HG02759 (cell line): Measurements from ENCODE around the gene GAPDHS.

Source experiments
- ATAC-seq: cut with Tn5 transposase; IDR thresholded peaks from one replicate; pipeline ENCODE4 v1.9.1; 2021; ENCODE audit warnings: mild to moderate bottlenecking, moderate library complexity; ENCODE audit not compliant: unreplicated experiment

Gene GAPDHS

DNA sequence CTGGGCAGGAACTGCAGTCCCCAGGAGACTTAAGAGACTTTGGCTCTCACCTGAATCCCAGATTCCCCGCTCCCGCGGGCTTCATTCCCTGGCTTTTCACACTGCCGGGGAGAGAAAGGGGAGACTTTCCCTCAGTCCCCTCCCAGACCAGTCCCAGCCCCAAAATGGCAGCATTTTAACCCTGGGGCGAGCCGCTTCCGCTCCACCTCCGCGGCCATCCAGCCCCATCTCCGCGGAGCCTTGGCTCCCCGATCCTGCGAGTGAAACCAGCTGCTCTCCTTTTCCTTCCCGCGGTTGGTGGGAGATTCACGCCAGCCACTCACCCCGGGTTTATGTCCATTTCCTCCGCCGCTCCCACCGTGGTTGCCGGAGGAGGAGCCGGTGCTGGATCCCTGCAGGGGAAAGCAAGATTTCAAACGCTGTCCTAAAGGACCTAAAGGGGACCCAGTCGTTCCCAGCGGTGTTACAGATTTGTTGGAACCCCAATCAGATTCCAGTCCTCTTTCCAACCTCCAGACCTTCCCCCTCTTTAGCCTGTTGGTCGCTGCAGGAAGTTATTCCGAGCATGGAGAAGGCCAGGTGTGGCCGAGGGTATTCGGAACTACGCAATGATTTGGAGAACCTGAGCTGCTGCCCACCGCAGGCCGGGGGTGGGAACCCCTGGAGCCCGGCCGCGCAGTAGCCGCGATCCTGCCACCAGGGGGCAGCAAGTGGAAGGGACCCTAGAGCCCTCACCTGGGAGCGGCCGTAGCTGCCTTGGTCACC is 23.2 kb upstream of the GAPDHS start:
- peak; percentile 61 for ATAC-seq

DNA sequence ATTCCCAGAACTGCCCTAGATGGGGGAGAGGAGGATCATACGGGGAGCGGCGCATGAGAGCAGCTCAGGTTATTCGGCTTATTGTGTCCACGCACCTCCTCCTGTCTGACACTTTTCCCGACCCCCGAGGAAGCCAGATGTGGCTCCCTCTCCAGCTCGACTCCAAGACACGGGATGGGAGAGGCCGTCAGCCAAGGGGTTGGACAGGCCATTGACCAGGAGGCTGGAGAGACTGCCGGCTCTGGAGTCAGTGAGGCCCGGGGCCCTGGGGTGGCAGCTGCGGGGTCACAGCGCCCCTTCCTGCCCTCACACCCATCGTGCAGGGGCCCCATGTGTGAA is 22.7 kb upstream of the GAPDHS start:
- no peak for ATAC-seq

DNA sequence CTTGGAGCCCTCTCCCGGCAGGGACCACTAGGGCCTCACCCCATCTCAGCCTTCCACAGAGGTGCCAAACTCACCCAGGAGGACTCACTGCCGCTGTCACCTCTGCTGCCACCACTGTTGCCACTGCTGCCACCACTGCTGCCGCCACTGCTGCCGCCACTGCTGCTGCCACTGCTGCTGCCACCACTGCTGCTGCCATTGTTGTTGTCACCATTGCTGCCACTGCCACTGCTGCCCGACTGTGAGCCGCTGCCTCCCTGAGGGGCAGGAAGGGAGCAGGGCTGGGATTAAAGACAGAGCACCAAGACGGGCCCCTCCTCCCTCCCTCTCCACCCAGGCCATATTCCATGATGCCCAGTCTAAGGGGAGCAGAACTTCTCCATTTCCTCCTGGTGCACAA is 21.9 kb upstream of the GAPDHS start:
- ATAC-seq: no peak

DNA sequence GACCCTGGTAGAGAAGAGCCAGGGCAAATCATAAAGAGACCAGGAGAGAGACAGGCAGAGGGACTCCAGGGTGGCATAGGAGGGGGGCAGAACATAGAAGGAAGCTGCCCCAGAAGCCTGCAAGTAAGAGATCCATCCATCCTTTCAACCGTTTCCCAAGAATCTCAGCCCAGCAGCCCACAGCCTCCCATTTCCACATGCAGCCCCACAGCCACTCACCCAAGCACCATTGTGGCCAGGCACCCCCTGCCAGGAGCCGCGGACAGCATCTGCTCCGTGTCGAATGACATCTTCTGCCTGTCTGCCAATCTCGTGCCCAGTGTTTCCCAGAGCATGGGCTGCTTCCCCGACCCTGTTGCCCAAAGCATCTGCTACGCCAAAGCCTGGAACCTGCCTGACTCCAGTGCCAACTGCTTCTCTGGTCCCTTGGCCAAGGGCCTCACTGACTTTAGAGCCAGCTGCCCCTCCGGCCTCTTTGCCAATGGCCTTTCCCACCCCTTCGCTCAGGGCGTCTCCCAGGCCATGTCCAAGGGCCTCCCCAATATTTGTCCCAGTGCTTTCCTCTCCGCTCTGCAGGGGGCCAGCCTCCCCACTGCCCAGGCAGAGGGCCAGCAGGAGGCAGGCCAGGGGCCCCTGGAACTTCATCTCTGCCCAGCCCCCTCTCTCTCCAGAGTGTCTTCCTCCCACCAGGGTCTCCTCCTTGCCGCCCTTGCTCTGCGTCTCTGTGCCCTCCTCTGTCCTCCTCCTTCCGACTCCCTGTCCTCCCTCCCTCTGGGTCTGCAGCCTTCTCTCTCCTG is 20.2 kb upstream of the GAPDHS start:
- ATAC-seq: no peak

DNA sequence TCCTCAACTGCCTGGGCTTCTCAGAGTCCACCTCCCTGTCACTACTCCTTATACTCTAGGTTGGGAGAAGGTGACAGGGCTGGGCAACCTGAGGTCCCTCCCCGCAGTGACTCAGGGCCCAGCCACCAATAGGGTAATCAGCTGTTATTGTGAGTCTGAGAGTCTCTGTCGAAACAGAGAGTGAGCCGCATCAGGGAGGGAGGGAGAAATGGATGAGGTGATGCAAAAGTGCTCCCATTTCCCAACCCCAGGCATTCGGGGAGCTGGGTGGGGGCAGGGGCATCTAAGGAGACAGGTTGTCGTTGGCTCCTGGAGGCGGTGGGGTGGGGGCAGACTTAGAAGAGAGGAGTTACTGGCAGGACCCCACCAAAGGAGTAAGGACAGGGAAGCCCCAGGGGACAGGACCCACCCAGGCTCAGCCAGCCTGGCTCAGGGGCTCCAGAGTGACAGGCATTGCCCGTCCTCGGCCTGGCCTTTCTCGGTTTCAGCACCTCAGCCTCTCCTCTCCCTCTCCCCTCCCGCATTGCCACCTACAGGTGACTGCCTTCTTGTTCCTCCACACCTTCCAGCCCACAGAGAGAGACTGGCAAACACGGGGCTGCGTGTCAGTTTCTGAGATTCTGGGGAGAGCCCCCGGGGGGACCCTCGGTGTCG is 19.5 kb upstream of the GAPDHS start, which contains the start of gene DMKN:
DMKN (minus strand) TSS at position 22 of the 654 bp plus-strand sequence. CDS start 174 bp downstream, outside the sequence.
- ATAC-seq: no peak

DNA sequence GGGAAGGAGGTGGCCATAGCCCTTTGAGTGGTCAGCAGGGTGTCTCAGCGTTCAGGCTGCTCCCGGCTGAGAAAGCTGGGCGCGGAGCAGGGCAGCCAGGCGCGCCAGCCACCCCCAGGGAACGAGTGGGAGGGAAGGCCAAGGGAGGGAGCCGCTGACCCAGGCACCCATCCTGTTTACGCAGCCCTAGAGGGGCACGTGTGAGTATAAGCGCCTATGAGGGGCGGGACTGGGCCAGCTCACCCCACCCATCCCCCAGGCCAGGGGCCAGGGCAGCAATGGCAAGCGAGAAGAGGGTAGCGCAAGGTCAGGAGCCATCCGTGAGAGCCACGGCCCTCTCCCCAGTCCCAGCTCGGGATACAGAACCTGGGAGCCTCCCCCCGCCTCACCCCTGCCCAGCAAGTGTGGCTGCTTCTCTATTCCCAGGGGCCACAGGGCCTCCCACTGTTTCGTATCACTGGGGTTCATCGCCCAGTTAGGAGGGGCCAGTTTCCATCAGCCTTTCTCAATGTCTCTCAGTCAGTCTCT is 18.9 kb upstream of the GAPDHS start:
- ATAC-seq: no peak

DNA sequence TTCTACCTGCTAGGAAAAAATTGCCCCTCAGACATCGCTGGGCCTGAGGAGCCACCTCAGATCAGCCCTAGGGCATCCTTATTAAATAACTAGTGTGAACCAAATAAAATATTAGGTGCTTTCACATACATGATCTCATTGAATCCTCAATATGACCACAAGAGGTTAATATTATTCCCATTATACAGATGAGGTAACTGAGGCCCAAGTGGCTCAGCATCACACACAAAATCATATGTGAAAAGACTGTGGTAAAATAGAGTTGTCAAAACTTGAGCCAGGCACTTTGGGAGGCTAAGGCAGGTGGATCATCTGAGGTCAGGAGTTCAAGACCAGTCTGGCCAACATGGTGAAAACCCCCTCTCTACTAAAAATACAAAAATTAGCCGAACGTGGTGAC is 16.9 kb upstream of the GAPDHS start:
- no peak for ATAC-seq

DNA sequence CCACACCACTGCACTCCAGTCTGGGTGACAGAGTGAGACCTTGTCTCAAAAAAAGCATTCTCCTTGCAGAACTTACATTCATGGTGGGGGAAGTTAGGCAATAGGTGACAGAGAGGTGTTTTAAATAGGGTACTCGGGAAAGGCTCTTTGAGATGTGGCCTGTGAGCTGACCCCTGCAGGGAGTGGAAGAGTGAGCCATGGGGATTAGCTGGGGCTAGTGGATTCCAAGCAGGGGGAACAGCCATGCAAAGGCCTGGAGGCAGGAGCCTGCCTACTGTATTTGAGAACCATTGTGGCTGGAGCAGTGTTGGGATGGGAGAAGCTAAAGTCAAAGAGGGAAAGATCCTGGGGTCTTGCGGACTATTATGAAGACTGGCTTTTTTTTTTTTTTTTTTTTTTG is 15.9 kb upstream of the GAPDHS start:
- ATAC-seq: no peak

DNA sequence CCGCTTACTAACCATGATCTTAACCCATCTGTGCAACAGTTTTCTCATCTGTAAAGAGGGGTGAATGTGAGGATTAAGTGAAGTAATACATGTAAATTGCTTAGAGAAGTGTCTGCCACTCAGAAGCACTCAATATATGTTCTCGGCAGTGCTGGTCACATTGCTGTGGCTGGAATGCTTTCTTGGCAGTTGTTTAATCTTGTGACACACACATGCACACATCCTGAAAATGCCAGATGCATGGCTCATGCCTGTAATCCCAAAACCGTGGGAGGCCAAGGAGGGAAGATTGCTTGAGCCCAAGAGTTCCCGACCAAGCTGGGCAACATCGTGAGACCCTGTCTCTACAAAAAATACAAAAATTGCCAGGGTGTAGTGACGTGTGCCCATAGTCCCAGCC is 14.9 kb upstream of the GAPDHS start:
- no peak for ATAC-seq

DNA sequence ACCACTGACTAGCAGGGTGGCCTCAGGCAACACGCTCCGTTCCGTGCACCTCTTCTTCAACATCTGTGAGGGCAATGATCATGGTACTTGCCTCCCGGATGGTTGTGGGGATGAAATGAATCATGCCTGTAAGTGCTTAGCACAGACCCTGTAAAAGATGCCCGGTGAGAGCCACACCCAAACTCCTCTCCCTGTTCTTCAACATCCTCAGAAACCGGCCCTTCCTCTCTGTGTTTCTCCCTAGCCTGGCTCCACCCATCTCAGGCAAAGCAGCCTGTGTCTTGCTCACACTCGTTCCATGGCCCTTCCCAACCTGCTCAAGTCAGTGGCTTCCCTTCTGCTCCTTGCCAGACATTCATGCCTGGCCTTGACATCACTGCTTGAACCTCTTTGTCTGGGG is 14.0 kb upstream of the GAPDHS start:
- ATAC-seq: no peak

DNA sequence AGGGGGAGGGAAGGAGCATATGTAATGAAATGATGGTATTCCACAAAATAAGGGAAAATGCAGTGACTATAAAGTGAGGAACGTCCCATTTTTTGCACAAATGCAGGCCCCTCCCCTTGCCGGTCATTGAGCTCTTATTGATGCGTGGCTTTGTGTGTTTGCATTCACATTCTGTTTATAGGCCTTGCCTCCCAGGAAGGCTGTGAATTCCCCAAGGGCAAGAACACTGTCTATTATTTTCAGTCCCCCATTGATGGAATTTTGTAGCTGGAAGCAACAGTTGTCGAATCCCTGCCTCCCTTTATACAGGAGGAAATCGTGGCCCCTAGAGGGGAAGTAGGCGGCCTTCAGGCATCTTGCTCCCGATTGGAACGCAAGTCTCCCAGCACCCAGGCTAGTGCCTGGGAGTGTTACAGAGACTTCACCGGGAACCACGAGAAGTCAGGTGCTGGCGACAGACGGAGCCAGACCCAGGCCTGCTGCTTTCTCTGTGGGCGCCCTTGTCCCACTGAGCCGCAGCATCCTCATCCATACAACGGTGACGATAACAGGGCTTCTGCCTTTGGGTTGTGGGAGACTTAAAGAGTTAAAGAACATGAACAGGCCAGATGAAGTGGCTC is 12.0 kb upstream of the GAPDHS start:
- ATAC-seq: no peak

DNA sequence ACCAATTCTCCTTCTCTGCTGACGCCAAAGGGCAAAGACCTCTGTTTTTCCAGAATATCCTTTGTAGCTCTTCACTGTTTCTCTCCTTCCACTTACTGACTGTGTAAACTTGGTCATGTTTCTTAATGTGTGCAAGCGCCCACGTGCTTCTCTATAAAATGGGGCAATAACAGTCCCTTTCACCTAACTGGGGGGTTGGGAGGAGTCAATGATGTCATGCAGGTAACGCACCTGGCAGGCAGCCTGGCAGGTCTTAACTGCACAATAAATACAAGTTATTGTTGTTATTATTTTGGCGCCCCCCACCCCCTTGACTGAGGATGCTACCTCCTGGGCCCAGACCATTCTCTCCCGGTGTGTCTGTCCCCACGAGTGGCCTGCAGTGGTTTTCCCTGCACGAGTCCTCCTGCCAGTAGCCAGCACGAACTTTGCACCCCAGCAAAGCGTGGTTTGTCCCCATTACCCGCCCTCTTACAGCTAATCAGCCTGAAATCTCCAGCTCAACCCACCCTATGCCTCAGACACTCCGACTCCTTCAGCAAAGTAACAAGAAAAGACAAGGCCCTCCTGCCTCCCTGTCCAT is 10.4 kb upstream of the GAPDHS start:
- ATAC-seq: no peak

DNA sequence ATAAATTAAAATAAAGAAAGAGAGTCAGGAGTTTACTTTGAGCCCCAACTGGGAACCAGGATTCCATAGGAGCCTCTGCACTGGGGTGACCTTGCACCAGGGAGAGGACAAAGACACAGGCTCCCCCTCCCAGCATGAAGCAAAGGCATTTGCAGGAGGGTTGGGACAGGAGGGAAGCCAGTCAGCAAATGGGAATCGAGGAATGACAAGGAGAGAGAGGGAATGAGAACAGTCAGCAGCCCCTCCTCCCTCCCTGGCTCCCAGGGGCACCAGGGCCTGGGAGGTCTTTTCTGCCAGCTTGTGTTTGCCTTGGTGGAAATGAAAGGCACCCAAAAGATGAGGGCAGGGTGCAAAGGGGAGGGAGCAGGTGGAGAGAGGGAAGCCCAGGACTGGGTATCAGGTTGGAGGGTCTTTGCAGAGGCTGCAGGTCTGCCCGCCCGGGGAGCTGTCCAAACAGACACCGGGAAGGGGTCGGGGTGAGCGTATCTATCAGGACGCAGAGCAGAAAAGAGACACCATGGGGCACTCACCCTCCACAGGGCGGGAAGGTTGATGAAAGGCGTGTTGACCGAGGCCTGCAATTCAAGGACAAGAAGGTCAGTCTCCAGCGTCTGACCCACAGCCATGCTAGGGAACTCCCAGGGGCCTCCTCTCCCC is 8.9 kb upstream of the GAPDHS start:
- ATAC-seq: no peak

DNA sequence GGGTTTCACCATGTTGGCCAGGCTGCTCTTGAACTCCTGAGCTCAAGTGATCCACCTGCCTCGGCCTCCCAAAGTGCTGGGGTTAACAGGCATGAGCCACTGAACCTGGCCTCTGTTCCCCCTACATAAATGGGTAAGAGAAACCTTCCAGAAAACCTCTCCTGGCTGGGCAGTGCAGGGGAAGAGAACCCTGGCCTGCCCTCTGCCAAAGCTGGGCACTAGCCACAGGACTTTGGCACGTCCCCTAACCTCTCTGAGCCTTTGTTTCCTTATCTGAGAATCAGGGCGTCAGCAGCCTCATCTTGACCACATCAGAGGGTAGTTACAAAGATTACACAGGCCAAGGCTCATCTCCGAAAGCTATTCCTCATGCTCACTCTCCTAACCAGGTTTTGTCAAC is 7.4 kb upstream of the GAPDHS start:
- no peak for ATAC-seq

DNA sequence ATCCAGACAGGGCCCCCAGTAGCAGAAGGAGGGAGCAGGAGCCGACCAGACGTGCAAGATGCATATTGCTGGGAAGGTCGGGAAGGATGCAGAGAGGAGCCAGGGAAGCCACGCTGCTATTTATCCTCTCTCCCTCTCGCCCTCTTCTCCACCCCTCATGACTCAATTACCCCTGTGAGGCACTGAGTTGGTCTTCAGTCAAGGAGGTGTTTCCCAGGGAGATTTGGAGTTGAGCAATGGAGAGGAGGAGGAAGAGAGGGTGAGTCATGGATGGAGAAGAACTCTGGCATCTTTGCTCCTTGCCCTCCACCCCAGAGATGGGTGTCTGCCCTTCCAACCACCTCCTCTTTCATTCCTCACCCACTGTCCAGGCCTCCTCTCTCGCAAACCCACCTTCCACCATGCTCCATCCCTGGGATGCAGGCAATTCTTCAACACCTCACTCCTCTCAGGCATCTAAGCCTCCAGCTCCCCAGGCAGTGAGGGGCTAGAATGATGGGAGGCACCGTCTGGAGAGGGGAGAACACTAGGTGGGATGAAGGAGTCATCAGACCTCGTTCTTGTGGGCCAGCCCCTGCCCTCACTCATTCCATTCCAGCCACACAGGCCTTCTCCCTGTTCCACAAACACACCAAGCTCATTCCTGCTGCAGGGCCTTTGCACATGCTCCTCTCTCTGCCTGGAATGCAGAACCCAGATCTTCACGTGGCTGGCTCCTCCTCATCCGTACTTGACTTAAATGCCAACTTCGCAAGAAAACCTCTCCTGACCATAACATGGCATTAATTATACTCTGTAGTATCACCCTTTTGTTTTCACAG is 4.8 kb upstream of the GAPDHS start, which contains the start of gene SBSN:
SBSN (minus strand) TSS at position 94 of the 821 bp plus-strand sequence; CDS start at position 64, 30 bp downstream.
- no peak for ATAC-seq

DNA sequence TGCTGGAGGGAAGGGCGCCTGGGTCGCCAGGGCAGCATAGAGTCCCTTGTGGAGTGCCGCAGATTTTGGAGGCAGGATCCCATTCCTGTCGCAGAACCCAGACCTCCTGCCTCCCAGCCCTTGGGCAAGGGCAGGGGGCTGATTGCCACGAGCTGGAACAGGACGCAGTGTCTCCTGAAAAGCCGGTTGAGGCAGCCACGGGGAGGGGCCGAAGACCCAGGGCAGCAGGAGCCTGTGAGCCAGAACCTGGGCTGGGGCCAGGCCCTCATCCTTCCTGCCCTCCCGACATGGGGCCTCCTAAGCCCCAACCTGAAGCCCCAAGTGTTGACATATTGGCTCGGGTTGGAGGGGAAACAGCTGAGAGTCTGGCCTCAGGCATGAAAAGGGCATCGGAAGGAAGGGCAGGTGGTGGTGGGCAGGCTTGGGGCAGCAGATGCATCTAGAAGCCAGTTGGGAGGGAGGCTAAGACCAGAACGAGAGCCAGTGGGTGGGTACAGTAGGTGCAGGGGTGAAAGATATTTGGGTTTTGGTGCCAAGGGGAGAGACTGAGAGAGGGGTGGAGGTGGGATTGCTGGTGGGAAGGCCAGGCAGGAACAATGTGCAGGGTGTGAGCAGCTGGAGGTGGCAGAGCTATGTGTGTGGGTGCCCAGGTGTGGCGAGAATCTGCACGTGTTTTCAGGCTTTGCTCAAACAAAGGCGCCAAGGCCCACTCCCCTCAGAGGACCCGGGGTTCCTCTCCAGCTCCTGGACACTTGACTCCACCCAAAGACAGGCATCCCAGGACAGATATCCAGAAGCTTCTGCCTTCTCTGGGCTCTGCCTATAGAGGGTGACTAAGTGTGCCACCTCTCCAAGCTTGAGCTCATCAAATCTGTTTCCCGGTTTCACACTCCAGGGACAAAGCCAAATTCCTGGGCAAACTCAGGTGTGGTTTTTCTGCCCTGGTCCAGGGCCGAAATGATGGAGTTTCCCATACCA is 3.7 kb upstream of the GAPDHS start:
- ATAC-seq: no peak

DNA sequence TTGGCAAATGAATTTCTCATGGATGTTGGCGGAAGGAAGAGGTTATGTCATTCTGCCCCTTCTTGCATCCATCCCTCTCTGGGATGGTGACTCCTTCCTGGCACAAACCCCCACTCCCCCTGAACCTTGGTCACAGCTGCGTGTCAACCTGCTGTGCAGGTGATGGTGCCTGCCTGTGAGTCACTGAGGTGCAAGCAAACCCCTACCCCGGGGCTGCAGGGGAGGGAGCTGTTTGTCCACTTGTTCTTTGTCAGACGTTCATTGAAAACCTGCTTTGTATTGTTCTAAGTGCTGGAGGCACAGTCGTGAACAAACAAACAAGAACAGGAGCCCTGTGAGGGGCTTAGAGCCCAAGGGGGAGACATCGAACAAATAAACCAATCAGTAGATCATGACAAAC is 2.0 kb upstream of the GAPDHS start:
- no peak for ATAC-seq

DNA sequence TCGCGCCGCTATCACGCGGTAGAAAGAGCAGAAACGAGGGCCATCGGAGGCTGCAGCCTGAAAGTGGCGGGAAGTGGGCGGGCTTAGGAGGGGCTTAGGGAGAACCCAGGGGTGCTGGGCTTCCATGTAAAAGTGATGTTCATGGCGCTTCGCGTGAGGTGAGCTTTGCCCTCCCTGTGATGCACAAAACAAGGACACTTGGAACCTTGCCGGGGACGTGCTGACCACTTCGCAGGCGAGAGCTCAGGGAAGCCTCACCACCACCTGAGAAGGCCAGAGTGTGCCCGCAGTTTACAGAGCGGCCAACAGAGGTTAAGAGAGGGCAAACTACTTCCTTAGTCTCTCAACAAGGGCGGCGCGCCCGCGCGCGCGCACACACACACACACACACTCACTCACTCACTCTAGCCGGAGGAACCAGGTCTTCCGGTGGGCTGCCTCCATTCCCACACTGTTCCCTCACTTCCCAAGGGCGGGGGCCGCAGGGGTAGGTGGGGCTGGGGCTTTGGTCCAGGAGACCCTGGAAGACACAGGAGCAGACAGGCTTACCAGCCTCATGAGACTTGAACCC is 651 bp downstream of the GAPDHS start:
- ATAC-seq: no peak
